ENCODE results near the gene LAMA3.

Gene LAMA3

DNA sequence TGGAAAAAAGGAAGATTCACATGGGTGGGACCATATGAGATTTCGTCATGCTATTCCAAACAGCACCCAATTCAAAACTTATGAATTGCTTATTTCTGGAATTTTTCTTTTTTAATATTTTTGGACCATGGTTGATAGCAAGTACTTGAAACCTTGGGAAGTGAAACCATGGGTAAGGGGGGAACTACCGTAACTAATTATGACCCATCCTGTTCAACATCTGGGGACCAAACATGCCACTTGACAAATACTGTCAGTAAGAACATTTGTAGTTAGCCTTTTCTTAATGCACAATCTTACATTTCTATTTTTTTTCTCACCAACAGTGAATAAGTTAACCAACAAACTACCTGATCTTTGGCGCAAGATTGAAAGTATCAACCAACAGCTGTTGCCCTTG lies 219.6 kb downstream of the LAMA3 start:
- no peak for TF ChIP-seq Cebpa-rat (IDR thresholded peaks at IDR 0.05)
- no peak overlapping the region for H3K9ac ChIP-seq
- H4K20me1 ChIP-seq, result no peaks in the 10 kb centered on the region
- H3K36me3 ChIP-seq, result peaks cover 0 to 38% (median 4%) of the 10 kb centered on the region in 11 experiments; a peak in 5 of 22 replicates
- no peak overlapping the region for H3K27ac ChIP-seq
- H3K4me3 ChIP-seq, result no peak overlapping the region
- peak overlapping the region in 6 of 11 experiments; percentile 10 to 24 (median 12); a peak in 7 of 22 replicates for H3K4me2 ChIP-seq
- no peaks in the 10 kb centered on the region; a peak in 1 of 22 replicates for H3K9me3 ChIP-seq (replicated peaks in 1 of 11)
- no peaks in the 10 kb centered on the region for H3K27me3 ChIP-seq
- peaks cover 0 to 10% (median 7%) of the 10 kb centered on the region in 10 experiments; a peak in 8 of 20 replicates for H3K4me1 ChIP-seq

DNA sequence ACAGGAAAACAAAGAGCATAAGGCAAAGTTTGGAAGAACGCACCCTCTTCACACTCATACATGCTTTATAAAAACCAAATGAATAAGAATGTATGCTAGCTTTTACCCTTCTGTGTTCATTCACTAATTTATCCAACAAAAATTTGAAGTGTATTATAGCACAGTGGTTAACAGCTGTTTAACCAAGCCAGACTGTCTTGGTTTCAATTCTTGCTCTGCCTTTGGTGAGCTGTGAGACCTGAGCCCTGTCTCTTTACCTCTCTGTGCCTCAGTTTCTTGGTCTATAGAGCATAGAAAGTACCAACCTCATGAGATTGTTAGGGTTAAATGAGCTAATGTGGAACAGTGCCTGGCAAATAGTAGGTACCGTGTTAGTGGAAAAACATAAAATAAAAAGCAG lies 220.8 kb downstream of the LAMA3 start:
- no peak for TF ChIP-seq Cebpa-rat (IDR thresholded peaks at IDR 0.05)
- Histone ChIP-seq H3K4me3 (no peak overlapping the region), H4K20me1 (no peaks in the 10 kb centered on the region), H3K9ac (no peak overlapping the region), H3K4me1 (peaks cover 0 to 10% (median 7%) of the 10 kb centered on the region in 10 experiments; a peak in 8 of 20 replicates), H3K27ac (no peak overlapping the region), H3K4me2 (no peak overlapping the region), H3K27me3 (no peaks in the 10 kb centered on the region), H3K9me3 (replicated peaks in 1 of 11) (no peaks in the 10 kb centered on the region; a peak in 1 of 22 replicates), H3K36me3 (peaks cover 0 to 36% (median 0%) of the 10 kb centered on the region in 11 experiments; a peak in 6 of 22 replicates)

DNA sequence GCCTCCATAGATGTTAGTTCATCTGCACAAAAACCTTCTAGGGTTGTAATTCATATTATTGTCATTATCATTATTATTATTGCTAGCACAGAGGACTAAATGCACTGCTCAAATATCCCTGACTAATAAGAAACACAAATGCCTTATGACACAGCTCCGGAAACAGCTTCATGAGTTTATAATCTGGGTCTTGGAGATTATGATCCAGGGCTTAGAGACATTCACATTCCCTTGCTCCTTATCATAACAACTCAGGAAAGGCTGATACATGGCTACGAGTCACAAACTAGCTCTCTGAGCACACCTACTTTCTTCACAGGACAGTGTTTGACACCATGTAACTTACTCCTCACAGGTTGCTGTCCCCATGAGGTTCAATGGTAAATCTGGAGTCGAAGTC lies 223.1 kb downstream of the LAMA3 start:
- no peak overlapping the region for H3K9ac ChIP-seq
- H3K27me3 ChIP-seq, result no peaks in the 10 kb centered on the region
- no peak overlapping the region for H3K27ac ChIP-seq
- no peak overlapping the region for H3K4me2 ChIP-seq
- TF ChIP-seq Cebpa-rat (IDR thresholded peaks at IDR 0.05), result no peak
- H3K4me1 ChIP-seq, result peaks cover 0 to 10% (median 7%) of the 10 kb centered on the region in 10 experiments; a peak in 8 of 20 replicates
- peaks cover 0 to 37% (median 0%) of the 10 kb centered on the region in 11 experiments; a peak in 6 of 22 replicates for H3K36me3 ChIP-seq
- peaks cover 0 to 6% (median 0%) of the 10 kb centered on the region in 11 experiments; a peak in 4 of 22 replicates for H3K9me3 ChIP-seq (replicated peaks in 1 of 11)
- no peak overlapping the region for H3K4me3 ChIP-seq
- no peaks in the 10 kb centered on the region for H4K20me1 ChIP-seq

DNA sequence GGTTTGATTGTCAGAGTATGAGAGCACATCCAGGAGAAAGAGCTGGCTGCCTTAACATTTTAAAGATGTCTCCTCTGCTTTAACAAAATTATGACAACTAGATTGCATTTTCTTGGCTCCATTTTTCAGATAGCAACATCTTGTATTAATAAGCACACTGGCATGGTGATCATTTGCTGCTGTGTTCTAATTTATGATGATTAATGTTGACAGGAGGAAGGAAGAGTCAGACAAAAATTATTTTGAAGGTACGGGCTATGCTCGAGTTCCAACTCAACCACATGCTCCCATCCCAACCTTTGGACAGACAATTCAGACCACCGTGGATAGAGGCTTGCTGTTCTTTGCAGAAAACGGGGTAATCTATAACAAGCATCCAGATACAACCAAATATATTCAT lies 227.1 kb downstream of the LAMA3 start:
- H3K27ac ChIP-seq, result no peak overlapping the region
- no peak overlapping the region for H3K4me3 ChIP-seq
- no peaks in the 10 kb centered on the region for H3K27me3 ChIP-seq
- no peak overlapping the region for H3K4me2 ChIP-seq
- peaks cover 0 to 17% (median 12%) of the 10 kb centered on the region in 10 experiments; a peak in 11 of 20 replicates for H3K4me1 ChIP-seq
- peaks cover 0 to 33% (median 0%) of the 10 kb centered on the region in 11 experiments; a peak in 5 of 22 replicates for H3K36me3 ChIP-seq
- H4K20me1 ChIP-seq, result no peaks in the 10 kb centered on the region
- no peak for TF ChIP-seq Cebpa-rat (IDR thresholded peaks at IDR 0.05)
- H3K9ac ChIP-seq, result no peak overlapping the region
- H3K9me3 ChIP-seq (replicated peaks in 1 of 11), result peaks cover 0 to 6% (median 0%) of the 10 kb centered on the region in 11 experiments; a peak in 3 of 22 replicates

DNA sequence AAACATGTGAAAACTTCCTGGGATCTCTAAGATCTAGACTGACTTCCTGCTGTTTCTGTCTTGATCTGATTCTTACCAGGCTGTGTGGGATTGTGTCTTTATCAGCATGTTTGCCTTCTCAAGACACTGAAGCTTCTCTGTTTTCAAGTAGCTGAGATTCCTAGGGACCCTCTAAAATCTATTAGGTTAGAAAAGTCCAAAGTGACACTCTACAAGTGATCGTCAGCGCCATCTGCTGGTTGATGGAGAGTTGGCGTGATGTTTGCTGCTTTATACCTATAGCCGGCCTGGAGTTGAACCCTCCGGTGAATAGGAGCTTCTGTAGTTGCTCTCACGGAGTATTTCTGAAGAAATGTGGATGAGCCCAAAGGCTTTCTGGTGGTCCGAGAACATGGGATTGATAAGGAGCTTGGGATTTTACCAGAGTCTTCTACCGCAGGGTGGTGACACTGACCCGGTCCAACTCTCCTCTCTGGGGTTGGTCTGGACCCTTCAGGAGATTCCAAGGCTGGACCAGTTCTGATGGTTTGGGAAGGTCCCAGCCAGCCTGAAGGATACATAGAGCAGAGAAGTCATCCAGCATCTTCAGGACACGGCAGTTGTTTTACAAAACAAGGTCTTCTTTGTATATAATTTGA lies 229.3 kb downstream of the LAMA3 start:
- Histone ChIP-seq H3K9ac (peak overlapping the region in 3 of 11 experiments; percentile 14 to 29 (median 29); a peak in 2 of 22 replicates), H3K9me3 (replicated peaks in 1 of 11) (peaks cover 0 to 6% (median 0%) of the 10 kb centered on the region in 11 experiments; a peak in 3 of 22 replicates), H3K27ac (peak overlapping the region in 8 of 11 experiments; percentile 16 to 52 (median 41); a peak in 14 of 22 replicates), H3K27me3 (no peaks in the 10 kb centered on the region), H3K36me3 (peaks cover 0 to 20% (median 0%) of the 10 kb centered on the region in 11 experiments; a peak in 3 of 22 replicates), H3K4me3 (no peak overlapping the region), H3K4me1 (peaks cover 0 to 17% (median 12%) of the 10 kb centered on the region in 10 experiments; a peak in 11 of 20 replicates), H4K20me1 (no peaks in the 10 kb centered on the region), H3K4me2 (peak overlapping the region in 6 of 11 experiments; percentile 14 to 44 (median 24); a peak in 7 of 22 replicates)
- TF ChIP-seq Cebpa-rat (IDR thresholded peaks at IDR 0.05), result no peak

DNA sequence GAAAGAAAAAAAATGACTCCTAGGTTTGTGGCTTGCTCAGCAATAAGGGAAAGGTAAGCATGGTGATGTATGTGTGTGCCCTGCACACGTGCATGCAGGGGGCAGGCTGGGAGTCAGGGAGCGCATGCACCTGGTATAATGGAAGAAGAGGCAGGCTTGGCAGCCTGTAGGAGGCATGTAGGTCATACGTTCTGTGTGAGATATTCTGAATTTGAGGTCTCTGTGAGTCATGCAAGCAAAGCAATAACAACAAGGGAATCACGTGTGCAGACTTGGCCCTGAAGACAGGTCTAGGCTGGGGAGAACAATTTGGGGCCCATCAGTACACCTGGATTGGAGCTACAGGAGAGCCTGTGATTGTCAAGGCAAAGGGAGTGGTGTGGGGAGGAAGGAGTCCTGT lies 230.8 kb downstream of the LAMA3 start:
- Histone ChIP-seq H3K9me3 (replicated peaks in 1 of 11) (peaks cover 0 to 6% (median 0%) of the 10 kb centered on the region in 11 experiments; a peak in 3 of 22 replicates), H3K4me3 (no peak overlapping the region), H3K9ac (no peak overlapping the region), H3K4me1 (peaks cover 0 to 17% (median 12%) of the 10 kb centered on the region in 10 experiments; a peak in 11 of 20 replicates), H3K27me3 (no peaks in the 10 kb centered on the region), H3K36me3 (peaks cover 0 to 15% (median 0%) of the 10 kb centered on the region in 11 experiments; a peak in 2 of 22 replicates), H4K20me1 (no peaks in the 10 kb centered on the region), H3K27ac (no peak overlapping the region), H3K4me2 (no peak overlapping the region)
- no peak for TF ChIP-seq Cebpa-rat (IDR thresholded peaks at IDR 0.05)

DNA sequence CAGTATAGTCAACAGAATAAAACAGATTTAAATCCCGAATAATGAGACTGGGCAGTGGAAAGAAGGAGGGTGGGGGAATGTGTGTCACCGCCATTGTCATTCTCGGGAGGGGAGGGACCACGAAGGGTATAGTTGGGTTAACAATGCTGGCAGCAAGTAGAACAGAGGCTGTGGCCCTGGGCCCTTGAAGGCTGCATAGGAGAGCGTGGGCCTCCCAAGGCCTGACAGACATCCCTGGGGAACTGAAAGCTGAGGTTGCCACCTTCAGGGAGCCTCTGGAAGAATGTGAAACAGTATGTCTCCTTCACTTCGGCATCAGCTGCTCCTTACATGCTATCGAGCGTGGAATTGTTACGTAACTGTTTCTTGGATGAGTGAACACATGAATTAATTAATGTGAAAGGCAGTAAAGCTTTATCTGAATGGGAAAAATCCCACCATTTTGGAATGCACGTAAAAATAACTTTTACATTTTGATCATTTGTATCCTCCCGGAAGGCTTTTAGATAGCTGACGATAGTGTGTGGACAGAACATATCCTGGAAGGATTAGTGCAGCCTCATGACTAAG lies 232.5 kb downstream of the LAMA3 start:
- H3K27ac ChIP-seq, result no peak overlapping the region
- peaks cover 0 to 17% (median 12%) of the 10 kb centered on the region in 10 experiments; a peak in 11 of 20 replicates for H3K4me1 ChIP-seq
- TF ChIP-seq Cebpa-rat (IDR thresholded peaks at IDR 0.05), result no peak; a peak in 1 of 22 replicates
- no peaks in the 10 kb centered on the region for H3K27me3 ChIP-seq
- no peak overlapping the region for H3K9ac ChIP-seq
- H3K4me3 ChIP-seq, result no peak overlapping the region
- H4K20me1 ChIP-seq, result no peaks in the 10 kb centered on the region
- peaks cover 0 to 9% (median 0%) of the 10 kb centered on the region in 11 experiments; a peak in 1 of 22 replicates for H3K36me3 ChIP-seq
- H3K9me3 ChIP-seq (replicated peaks in 1 of 11), result peaks cover 0 to 5% (median 0%) of the 10 kb centered on the region in 11 experiments; a peak in 3 of 22 replicates
- no peak overlapping the region for H3K4me2 ChIP-seq

DNA sequence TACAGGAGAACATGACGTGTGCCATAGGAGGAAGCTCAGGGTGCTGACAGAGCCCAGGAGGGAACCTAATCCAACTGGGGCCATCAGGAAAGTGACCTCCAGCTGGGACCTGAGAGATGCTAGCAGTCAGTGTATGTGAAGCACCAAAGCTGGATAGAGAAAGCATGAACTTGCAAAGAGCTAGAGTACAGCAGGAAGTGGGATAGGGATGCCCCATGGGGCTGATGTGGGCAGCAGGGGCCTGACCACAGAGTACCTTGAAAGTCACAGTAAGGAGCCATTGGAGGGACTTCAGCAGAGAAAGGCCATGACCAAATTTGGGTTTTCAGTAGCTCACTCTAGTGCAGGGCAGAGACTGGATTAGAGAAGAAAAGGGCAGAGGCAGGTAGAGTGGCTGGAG lies 233.7 kb downstream of the LAMA3 start:
- Histone ChIP-seq H3K9ac (no peak overlapping the region), H3K27ac (no peak overlapping the region), H3K4me1 (peaks cover 0 to 16% (median 12%) of the 10 kb centered on the region in 10 experiments; a peak in 11 of 20 replicates), H3K4me3 (no peak overlapping the region), H3K4me2 (no peak overlapping the region), H3K27me3 (no peaks in the 10 kb centered on the region), H4K20me1 (no peaks in the 10 kb centered on the region), H3K9me3 (replicated peaks in 1 of 11) (no peaks in the 10 kb centered on the region), H3K36me3 (peaks cover 0 to 10% (median 0%) of the 10 kb centered on the region in 11 experiments; a peak in 1 of 22 replicates)
- TF ChIP-seq Cebpa-rat (IDR thresholded peaks at IDR 0.05), result no peak

DNA sequence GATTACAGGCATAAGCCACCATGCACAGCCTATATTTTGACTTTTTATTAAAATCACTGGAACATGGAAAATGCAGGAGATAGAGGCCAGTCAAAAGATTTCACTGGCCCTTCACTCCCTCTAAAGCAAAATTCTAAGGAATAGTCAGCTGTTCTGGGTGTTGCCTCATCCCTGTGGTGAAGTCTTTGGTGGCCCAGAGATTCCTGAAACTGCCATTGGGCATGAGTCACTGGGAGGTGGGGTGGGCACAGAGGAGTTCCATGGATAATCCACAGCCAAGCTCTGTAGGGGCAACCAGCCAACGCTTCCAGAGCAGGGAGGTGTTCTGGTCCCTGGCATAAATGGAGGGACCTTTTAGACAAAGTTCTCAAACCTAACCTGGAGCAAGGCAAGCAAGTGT lies 235.6 kb downstream of the LAMA3 start:
- Histone ChIP-seq H3K4me3 (no peak overlapping the region), H4K20me1 (no peaks in the 10 kb centered on the region)

More for the DNA sequence above, 235.6 kb downstream of the LAMA3 start:
- Histone ChIP-seq H3K4me1 (no peaks in the 10 kb centered on the region), H3K9ac (no peak overlapping the region), H3K27me3 (no peaks in the 10 kb centered on the region), H3K36me3 (peaks cover 0 to 18% (median 0%) of the 10 kb centered on the region in 11 experiments; a peak in 2 of 22 replicates), H3K27ac (no peak overlapping the region), H3K9me3 (replicated peaks in 1 of 11) (no peaks in the 10 kb centered on the region), H3K4me2 (no peak overlapping the region)
- TF ChIP-seq Cebpa-rat (IDR thresholded peaks at IDR 0.05), result no peak

Measured in BLaER1 treated with 17β-estradiol and CSF1 and Interleukin-3, amounts not matched to agents 10 nM and 100 nM (cell line).